ENCODE measurements around the gene MED13L. TPM values are rescaled to one million over a fixed set of nuclear protein-coding genes. Genes with fewer than 3 reads are reported as not detected.

MED13L gene
- polyA plus RNA-seq, 1 of the 3 experiments (the other 2 are of a cell fraction): 17.1 TPM

GRCh38 chr12:116121453-116121871 is 156.0 kb downstream of the MED13L start (continued):
- TF ChIP-seq TEAD4 (IDR thresholded peaks at IDR 0.05; ENCODE audit: borderline replicate concordance, insufficient read depth): no peak

- peaks cover 9 to 27% of the 10 kb centered on the region in 2 experiments; a peak in 3 of 4 replicates for H3K4me1 ChIP-seq (ENCODE audit: control insufficient read depth in 1 of 2, insufficient read depth in 2 of 2, low read depth in 1 of 2, low read length in 1 of 2)
- no peak overlapping the region for H3K4me2 ChIP-seq
- no peaks in the 10 kb centered on the region for H3K9me2 ChIP-seq
- H3K79me2 ChIP-seq (ENCODE audit: insufficient read depth): peaks cover 97% of the 10 kb centered on the region
- no peak overlapping the region for H2AFZ ChIP-seq (ENCODE audit: low read depth)
- TF ChIP-seq EP300 (IDR thresholded peaks at IDR 0.05; ENCODE audit: borderline replicate concordance in 1 of 2, low read depth in 1 of 2, low read length in 1 of 2) (no peak), FOSL2 (IDR thresholded peaks at IDR 0.05; ENCODE audit: borderline replicate concordance, low read depth) (peak; percentile 23; the same call in 1 of the 2 replicates), RFX5 (IDR thresholded peaks at IDR 0.05; ENCODE audit: low read length) (no peak), YY1 (IDR thresholded peaks at IDR 0.05; ENCODE audit: low read depth) (no peak), TEAD4 (IDR thresholded peaks at IDR 0.05; ENCODE audit: borderline replicate concordance, insufficient read depth) (no peak)
- peaks cover 97% of the 10 kb centered on the region for H4K20me1 ChIP-seq (ENCODE audit: insufficient read depth)
- WGBS (ENCODE audit: low lambda C conversion rate): 94% methylated on average over 5 of the region's 5 CpGs
- no peaks in the 10 kb centered on the region for H3K9me3 ChIP-seq
- no peaks in the 10 kb centered on the region for H3K27me3 ChIP-seq (ENCODE audit: insufficient read depth)
- POLR2A ChIA-PET: no interaction called here
- H3K36me3 ChIP-seq (replicated peaks in 1 of 2; ENCODE audit: control insufficient read depth in 1 of 2, insufficient read depth in 2 of 2, low read length in 1 of 2): peaks cover 0 to under 1% of the 10 kb centered on the region in 2 experiments
- H3K4me3 ChIP-seq (ENCODE audit: low read depth in 2 of 2, low read length in 1 of 2): no peak overlapping the region
- no peak for DNase-seq
- H3F3A ChIP-seq (replicated peaks; ENCODE audit: insufficient read depth): peaks cover 29% of the 10 kb centered on the region
- no peak overlapping the region for H3K27ac ChIP-seq (ENCODE audit: low read depth in 2 of 2, low read length in 1 of 2)
- H3K9ac ChIP-seq: no peak overlapping the region
- CTCF ChIA-PET: interaction anchor here (0.9 kb wide), 1 partner anchor 12 kb away, joined by 3 read pairs; no protein-coding TSS in a partner anchor
Observed at GRCh38 chr12:116116650-116117424, 160.7 kb downstream of the MED13L start.

GRCh38 chr12:116113398-116114130 is 163.9 kb downstream of the MED13L start:
- 89% methylated on average over 8 of the region's 8 CpGs for WGBS (ENCODE audit: low lambda C conversion rate)
- H3K4me2 ChIP-seq: no peak overlapping the region
- CTCF ChIA-PET: no interaction called here

More at GRCh38 chr12:116113398-116114130, 163.9 kb downstream of the MED13L start:
- POLR2A ChIA-PET: no interaction called here
- DNase-seq: no peak
- Histone ChIP-seq H3K9me2 (no peaks in the 10 kb centered on the region), H3K27me3 (ENCODE audit: insufficient read depth) (no peaks in the 10 kb centered on the region), H4K20me1 (ENCODE audit: insufficient read depth) (peaks cover 92% of the 10 kb centered on the region), H3K27ac (ENCODE audit: low read depth in 2 of 2, low read length in 1 of 2) (no peak overlapping the region), H2AFZ (ENCODE audit: low read depth) (no peak overlapping the region), H3K4me1 (ENCODE audit: control insufficient read depth in 1 of 2, insufficient read depth in 2 of 2, low read depth in 1 of 2, low read length in 1 of 2) (peaks cover 0 to 21% of the 10 kb centered on the region in 2 experiments; a peak in 2 of 4 replicates), H3F3A (replicated peaks; ENCODE audit: insufficient read depth) (peaks cover 18% of the 10 kb centered on the region), H3K79me2 (ENCODE audit: insufficient read depth) (peaks cover 97% of the 10 kb centered on the region), H3K9ac (no peak overlapping the region), H3K9me3 (no peaks in the 10 kb centered on the region), H3K4me3 (ENCODE audit: low read depth in 2 of 2, low read length in 1 of 2) (no peak overlapping the region), H3K36me3 (replicated peaks in 1 of 2; ENCODE audit: control insufficient read depth in 1 of 2, insufficient read depth in 2 of 2, low read length in 1 of 2) (peaks cover 10 to 22% of the 10 kb centered on the region in 2 experiments)
- TF ChIP-seq PBX3 (IDR thresholded peaks at IDR 0.05) (no peak), EP300 (IDR thresholded peaks at IDR 0.05; ENCODE audit: borderline replicate concordance in 1 of 2, low read depth in 1 of 2, low read length in 1 of 2) (no peak), GABPA (IDR thresholded peaks at IDR 0.05; ENCODE audit: low read depth) (no peak), GATA2 (CRISPR knock-in tag; IDR thresholded peaks at IDR 0.05) (no peak), USF1 (IDR thresholded peaks at IDR 0.05; ENCODE audit: borderline replicate concordance, low read depth) (no peak), MEF2A (IDR thresholded peaks at IDR 0.05; ENCODE audit: borderline replicate concordance, low read depth) (no peak), POLR2AphosphoS5 (IDR thresholded peaks at IDR 0.05; ENCODE audit: low read depth, low read length) (no peak), MXI1 (IDR thresholded peaks at IDR 0.05; ENCODE audit: low read depth, low read length) (no peak), REST (IDR thresholded peaks at IDR 0.05; ENCODE audit: low read depth, low read length) (no peak), NFIC (IDR thresholded peaks at IDR 0.05; ENCODE audit: borderline replicate concordance) (no peak)

Measured in SK-N-SH (cell line).